ENCODE results near the gene STRN3. TPM values are rescaled to one million over a fixed set of nuclear protein-coding genes. Genes with fewer than 3 reads are reported as not detected.

Gene STRN3
- total and polyA plus RNA-seq, 2 of the 8 experiments (the other 6 are each of a cell fraction or from before 2014, with no cell fraction given): 8.7 to 38.1 TPM

DNA sequence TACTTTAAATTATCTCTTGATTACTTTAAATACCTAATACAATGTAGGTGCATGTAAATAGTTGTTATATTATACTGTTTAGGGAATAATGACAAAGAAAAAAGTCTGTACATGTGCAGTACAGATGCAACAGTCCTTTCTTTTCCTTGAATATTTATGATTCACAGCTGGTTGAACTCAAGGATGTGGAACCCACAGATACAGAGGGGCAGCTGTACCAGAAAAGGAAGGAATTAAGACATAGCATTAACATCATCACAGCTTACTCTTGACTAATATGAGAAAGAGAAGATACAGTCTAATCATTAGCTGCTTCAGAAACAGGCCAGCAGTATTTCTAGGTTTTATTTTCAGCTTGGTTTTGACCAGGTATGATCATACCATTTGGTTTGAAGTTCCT, 35.4 kb downstream of the STRN3 start:
- H3K23ac ChIP-seq (ENCODE audit: insufficient read length): no peak overlapping the region
- H4K91ac ChIP-seq (replicated peaks; ENCODE audit: insufficient read length, low read length): no peak overlapping the region
- no peak overlapping the region for H2AFZ ChIP-seq (ENCODE audit: low read length)
- H2BK12ac ChIP-seq (ENCODE audit: low read depth, low read length): no peak overlapping the region
- no peaks in the 10 kb centered on the region for H3K9me3 ChIP-seq (ENCODE audit: insufficient read depth in 2 of 2, low read depth in 1 of 2, low read length in 1 of 2)
- no peak overlapping the region for H2BK5ac ChIP-seq (ENCODE audit: low read depth, low read length)
- no peak overlapping the region for H3K4ac ChIP-seq (replicated peaks; ENCODE audit: insufficient read length, low read depth, low read length)
- POLR2A ChIA-PET (ENCODE audit: partially characterized antibody): no interaction called here
- no peak for FAIRE-seq
- no peak overlapping the region for H2AK5ac ChIP-seq (ENCODE audit: low read depth, low read length)
- H3K79me1 ChIP-seq (ENCODE audit: low read depth, low read length): peaks cover 4% of the 10 kb centered on the region; the same call in 1 of the 2 replicates
- H2BK120ac ChIP-seq (replicated peaks; ENCODE audit: low read depth, low read length): no peak overlapping the region
- no peaks in the 10 kb centered on the region for H3K36me3 ChIP-seq (ENCODE audit: control insufficient read depth in 2 of 4, insufficient read depth in 4 of 4, low read length in 3 of 4)
- no peak overlapping the region for H2BK15ac ChIP-seq (ENCODE audit: low read length)
- H3K14ac ChIP-seq (ENCODE audit: insufficient read length): no peak overlapping the region
- H4K8ac ChIP-seq (ENCODE audit: extremely low read depth, insufficient read depth, low read length): no peak overlapping the region
- no peak overlapping the region for H4K5ac ChIP-seq (ENCODE audit: insufficient read length, low read depth, low read length)
- no peaks in the 10 kb centered on the region for H3K27me3 ChIP-seq (replicated peaks in 1 of 4; ENCODE audit: control insufficient read depth in 3 of 4, extremely low read depth in 1 of 4, insufficient read depth in 3 of 4, low read length in 3 of 4)
- no peak overlapping the region for H3K4me2 ChIP-seq (ENCODE audit: insufficient read depth in 1 of 2, low read depth in 2 of 2, low read length in 2 of 2)
- H3K9ac ChIP-seq (replicated peaks in 1 of 4; ENCODE audit: extremely low read depth in 1 of 4, low read depth in 3 of 4, low read length in 3 of 4): no peak overlapping the region
- peaks cover 0 to 7% (median under 1%) of the 10 kb centered on the region in 4 experiments; a peak in 5 of 7 replicates for H3K4me1 ChIP-seq (replicated peaks in 1 of 4; ENCODE audit: control insufficient read depth in 3 of 4, insufficient read depth in 4 of 4, low read length in 3 of 4)
- CTCF ChIA-PET (ENCODE audit: partially characterized antibody): interaction anchor here (1.0 kb wide), 2 partner anchors 9 to 10 kb away, joined by 4 to 6 read pairs; no protein-coding TSS in a partner anchor
- H3K27ac ChIP-seq (ENCODE audit: low read depth, low read length): no peak overlapping the region
- TF ChIP-seq TCF12 (IDR thresholded peaks at IDR 0.05; ENCODE audit: low read depth, low read length) (no peak), POLR2AphosphoS5 (IDR thresholded peaks at IDR 0.05; ENCODE audit: low read depth, low read length) (no peak), SP2 (IDR thresholded peaks at IDR 0.05; ENCODE audit: low read length) (no peak), CBX5 (IDR thresholded peaks at IDR 0.05; ENCODE audit: low read depth, low read length) (no peak), ASH2L (IDR thresholded peaks at IDR 0.05; ENCODE audit: low read length) (no peak), SUZ12 (IDR thresholded peaks at IDR 0.05; ENCODE audit: low read length) (no peak), PHF8 (conservative IDR thresholded peaks at IDR 0.05; ENCODE audit: low read depth, low read length) (no peak), SAP30 (IDR thresholded peaks at IDR 0.05; ENCODE audit: insufficient read depth, insufficient replicate concordance, low read length) (no peak), FOSL1 (IDR thresholded peaks at IDR 0.05; ENCODE audit: insufficient read depth, low read depth, low read length) (no peak), POLR2A (IDR thresholded peaks at IDR 0.05; ENCODE audit: control extremely low read depth in 1 of 2, low read depth in 2 of 2, low read length in 2 of 2) (no peak)
- TF ChIP-seq, protein P1, sequence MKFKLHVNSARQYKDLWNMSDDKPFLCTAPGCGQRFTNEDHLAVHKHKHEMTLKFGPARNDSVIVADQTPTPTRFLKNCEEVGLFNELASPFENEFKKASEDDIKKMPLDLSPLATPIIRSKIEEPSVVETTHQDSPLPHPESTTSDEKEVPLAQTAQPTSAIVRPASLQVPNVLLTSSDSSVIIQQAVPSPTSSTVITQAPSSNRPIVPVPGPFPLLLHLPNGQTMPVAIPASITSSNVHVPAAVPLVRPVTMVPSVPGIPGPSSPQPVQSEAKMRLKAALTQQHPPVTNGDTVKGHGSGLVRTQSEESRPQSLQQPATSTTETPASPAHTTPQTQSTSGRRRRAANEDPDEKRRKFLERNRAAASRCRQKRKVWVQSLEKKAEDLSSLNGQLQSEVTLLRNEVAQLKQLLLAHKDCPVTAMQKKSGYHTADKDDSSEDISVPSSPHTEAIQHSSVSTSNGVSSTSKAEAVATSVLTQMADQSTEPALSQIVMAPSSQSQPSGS (IDR thresholded peaks at IDR 0.05; ENCODE audit: low read length): no peak
- no peak overlapping the region for H2BK20ac ChIP-seq (ENCODE audit: low read length)
- no peak overlapping the region for H3K4me3 ChIP-seq (ENCODE audit: extremely low read depth in 1 of 4, insufficient read depth in 2 of 4, low read depth in 3 of 4, low read length in 4 of 4)
- peaks cover 3 to 96% of the 10 kb centered on the region in 2 experiments for H3K79me2 ChIP-seq (ENCODE audit: control insufficient read depth in 1 of 2, insufficient read depth in 2 of 2, low read length in 2 of 2)
- H4K20me1 ChIP-seq (replicated peaks in 1 of 2; ENCODE audit: control insufficient read depth in 1 of 2, insufficient read depth in 2 of 2, low read length in 2 of 2): peaks cover 2 to 13% of the 10 kb centered on the region in 2 experiments
- no peaks in the 10 kb centered on the region for H3K23me2 ChIP-seq (ENCODE audit: low read depth, low read length)
- H3K56ac ChIP-seq (replicated peaks; ENCODE audit: insufficient read length, low read depth, low read length): no peak overlapping the region
- H3K18ac ChIP-seq (ENCODE audit: extremely low read depth, low read length): no peak overlapping the region
- no peak for DNase-seq (ENCODE audit: low read depth in 1 of 2, low spot score in 2 of 2)

Data from H1 (cell line).